ENCODE measurements around the gene ITGB4.

DNA sequence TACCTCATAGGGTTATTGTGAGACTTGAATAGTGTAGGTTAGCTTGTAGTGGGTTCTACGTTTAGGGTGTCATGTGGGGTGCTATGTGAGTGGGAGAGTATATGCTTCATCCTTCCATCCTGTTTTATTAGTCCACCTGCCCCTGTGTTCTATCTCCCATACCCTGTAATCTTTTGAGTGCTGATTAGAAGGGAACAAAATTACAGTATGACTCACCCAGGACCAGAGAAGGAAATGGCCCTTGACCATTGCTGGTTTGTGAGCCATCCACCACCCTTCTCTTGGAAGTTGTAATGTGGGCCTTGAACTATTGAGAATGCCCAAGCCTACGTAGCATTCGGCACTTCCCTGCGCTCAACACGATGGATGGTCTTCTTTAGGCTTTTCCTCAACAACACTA lies 37.0 kb upstream of the ITGB4 start:
- no peak for TF ChIP-seq CTCF (IDR thresholded peaks at IDR 0.05; ENCODE audit: low read length)
- no peak for TF ChIP-seq EZH2 (optimal IDR thresholded peaks at IDR 0.05; ENCODE audit: low read depth, low read length)
